Measurements from ENCODE around the gene FAM156A.
A peak's percentile ranks its signal among the peaks of the same experiment; 100 is the strongest.
"Not testable (repeated sequence)": the region's sequence is repeated elsewhere in the genome, so short reads cannot be mapped to it uniquely, and the experiment has no call there.

Gene FAM156A

GRCh38 chrX:52933976-52934703 is 24.2 kb downstream of the FAM156A start:
- CTCF ChIA-PET = no interaction called here
- POLR2A ChIA-PET = interaction anchor here (0.7 kb wide), 1 partner anchor 1867 kb away, joined by 3 read pairs; no protein-coding TSS in a partner anchor
- peak; percentile 52 for TF ChIP-seq L3MBTL2 (conservative IDR thresholded peaks at IDR 0.05)
- TF ChIP-seq FOXA1 (IDR thresholded peaks at IDR 0.05) = no peak
- no peak for DNase-seq (ENCODE audit: extremely low spot score)

GRCh38 chrX:52933213-52933612 is 25.1 kb downstream of the FAM156A start:
- POLR2A ChIA-PET = no interaction called here
- TF ChIP-seq NFRKB (IDR thresholded peaks at IDR 0.05) (no peak), FOXA1 (IDR thresholded peaks at IDR 0.05) (no peak), TARDBP (IDR thresholded peaks at IDR 0.05) (no peak), ZNF384 (IDR thresholded peaks at IDR 0.05) (no peak), SUZ12 (IDR thresholded peaks at IDR 0.05) (no peak), ARNT (IDR thresholded peaks at IDR 0.05) (no peak), FOXM1 (IDR thresholded peaks at IDR 0.05; ENCODE audit: borderline replicate concordance) (no peak), FOXK2 (IDR thresholded peaks at IDR 0.05) (no peak), ELF4 (IDR thresholded peaks at IDR 0.05) (no peak), CTBP1 (IDR thresholded peaks at IDR 0.05; ENCODE audit: borderline replicate concordance) (no peak), PKNOX1 (IDR thresholded peaks at IDR 0.05) (no peak), BHLHE40 (IDR thresholded peaks at IDR 0.05; ENCODE audit: borderline replicate concordance) (no peak), LEF1 (IDR thresholded peaks at IDR 0.05; ENCODE audit: borderline replicate concordance) (no peak), HDGF (IDR thresholded peaks at IDR 0.05; ENCODE audit: borderline replicate concordance) (no peak), SP1 (IDR thresholded peaks at IDR 0.05) (no peak), L3MBTL2 (conservative IDR thresholded peaks at IDR 0.05) (no peak)
- no peak for DNase-seq (ENCODE audit: extremely low spot score)
- CTCF ChIA-PET = interaction anchor here (0.6 kb wide), 1 partner anchor 10 kb away, joined by 4 read pairs; no protein-coding TSS in a partner anchor

- POLR2A ChIA-PET = not testable (repeated sequence)
Measured at GRCh38 chrX:52930214-52930613, 28.1 kb downstream of the FAM156A start.

GRCh38 chrX:52923781-52924241 is 34.5 kb downstream of the FAM156A start:
- CTCF ChIA-PET = interaction anchor here (0.8 kb wide), 1 partner anchor 66 kb away, joined by 4 read pairs; no protein-coding TSS in a partner anchor
- POLR2A ChIA-PET = no interaction called here
- DNase-seq (ENCODE audit: extremely low spot score) = no peak
- TF ChIP-seq TARDBP (IDR thresholded peaks at IDR 0.05) (no peak), HDGF (IDR thresholded peaks at IDR 0.05; ENCODE audit: borderline replicate concordance) (no peak), FOXK2 (IDR thresholded peaks at IDR 0.05) (no peak), PKNOX1 (IDR thresholded peaks at IDR 0.05) (no peak), ARNT (IDR thresholded peaks at IDR 0.05) (no peak), BHLHE40 (IDR thresholded peaks at IDR 0.05; ENCODE audit: borderline replicate concordance) (no peak), SP1 (IDR thresholded peaks at IDR 0.05) (no peak), ELF4 (IDR thresholded peaks at IDR 0.05) (no peak), LEF1 (IDR thresholded peaks at IDR 0.05; ENCODE audit: borderline replicate concordance) (no peak), ZNF384 (IDR thresholded peaks at IDR 0.05) (no peak), NFRKB (IDR thresholded peaks at IDR 0.05) (no peak), FOXM1 (IDR thresholded peaks at IDR 0.05; ENCODE audit: borderline replicate concordance) (no peak), SUZ12 (IDR thresholded peaks at IDR 0.05) (no peak), FOXA1 (IDR thresholded peaks at IDR 0.05) (no peak), CTBP1 (IDR thresholded peaks at IDR 0.05; ENCODE audit: borderline replicate concordance) (no peak), L3MBTL2 (conservative IDR thresholded peaks at IDR 0.05) (no peak)

More at GRCh38 chrX:52930214-52930613, 28.1 kb downstream of the FAM156A start:
- DNase-seq (ENCODE audit: extremely low spot score); CTCF ChIA-PET: not testable (repeated sequence)

- POLR2A ChIA-PET; DNase-seq (ENCODE audit: extremely low spot score); CTCF ChIA-PET: not testable (repeated sequence)
Measured at GRCh38 chrX:52914704-52915103, 43.6 kb downstream of the FAM156A start.

GRCh38 chrX:52913681-52914080 is 44.6 kb downstream of the FAM156A start:
- POLR2A ChIA-PET; DNase-seq (ENCODE audit: extremely low spot score); CTCF ChIA-PET: not testable (repeated sequence)

- DNase-seq (ENCODE audit: extremely low spot score); CTCF ChIA-PET; POLR2A ChIA-PET: not testable (repeated sequence)
Measured at GRCh38 chrX:52909313-52909969, 48.9 kb downstream of the FAM156A start.

GRCh38 chrX:52907900-52908299 is 50.4 kb downstream of the FAM156A start:
- CTCF ChIA-PET; POLR2A ChIA-PET; DNase-seq (ENCODE audit: extremely low spot score): not testable (repeated sequence)

- DNase-seq (ENCODE audit: extremely low spot score); POLR2A ChIA-PET; CTCF ChIA-PET: not testable (repeated sequence)
Measured at GRCh38 chrX:52907137-52907536, 51.2 kb downstream of the FAM156A start.

GRCh38 chrX:52906072-52906471 is 52.2 kb downstream of the FAM156A start:
- CTCF ChIA-PET; DNase-seq (ENCODE audit: extremely low spot score): not testable (repeated sequence)

GRCh38 chrX:52905531-52905930 is 52.8 kb downstream of the FAM156A start:
- CTCF ChIA-PET; POLR2A ChIA-PET; DNase-seq (ENCODE audit: extremely low spot score): not testable (repeated sequence)

More at GRCh38 chrX:52906072-52906471, 52.2 kb downstream of the FAM156A start:
- POLR2A ChIA-PET = not testable (repeated sequence)

Measured in HEK293T (cell line).